C1 segment of cervical spinal cord (tissue), 14 donors: Measurements from ENCODE around the gene HBD.

Source experiments
- DNase-seq, 14 donors: peaks; one replicate each; lab custom pipeline; 2025; lab: John Stamatoyannopoulos, UW

The HBD gene

GRCh38 chr11:5188201-5188600 is 46.1 kb downstream of the HBD start:
- DNase-seq = no peak
